ENCODE data around the gene MRPL20.
"Not testable (repeated sequence)": the region's sequence is repeated elsewhere in the genome, so short reads cannot be mapped to it uniquely, and the experiment has no call there.

MRPL20 gene

GRCh38 chr1:1385931-1386330 lies 21.2 kb downstream of the MRPL20 start:
- no peak for DNase-seq (ENCODE audit: low spot score)

GRCh38 chr1:1385339-1385738 lies 21.8 kb downstream of the MRPL20 start:
- DNase-seq (ENCODE audit: low spot score): not testable (repeated sequence)

- DNase-seq (ENCODE audit: low spot score): no peak
Observed at GRCh38 chr1:1381294-1381693, 25.8 kb downstream of the MRPL20 start.

GRCh38 chr1:1380860-1381259 lies 26.2 kb downstream of the MRPL20 start:
- no peak for DNase-seq (ENCODE audit: low spot score)

- DNase-seq (ENCODE audit: low spot score): no peak
Observed at GRCh38 chr1:1377540-1378205, 29.4 kb downstream of the MRPL20 start.

GRCh38 chr1:1376551-1377226 lies 30.4 kb downstream of the MRPL20 start:
- no peak for DNase-seq (ENCODE audit: low spot score)

GRCh38 chr1:1374929-1375662 lies 32.0 kb downstream of the MRPL20 start, which contains the start of gene AURKAIP1:
TSS of gene AURKAIP1 (minus strand) at chr1:1375207. CDS start at chr1:1374756, 451 bp downstream.
- DNase-seq (ENCODE audit: low spot score): peak; percentile 99

- no peak for DNase-seq (ENCODE audit: low spot score)
Observed at GRCh38 chr1:1374589-1374928, 32.5 kb downstream of the MRPL20 start.

- no peak for DNase-seq (ENCODE audit: low spot score)
Observed at GRCh38 chr1:1373815-1374588, 33.1 kb downstream of the MRPL20 start.

- no peak for DNase-seq (ENCODE audit: low spot score)
Observed at GRCh38 chr1:1373051-1373814, 33.9 kb downstream of the MRPL20 start.

- DNase-seq (ENCODE audit: low spot score): peak; percentile 72
Observed at GRCh38 chr1:1371746-1372711, 35.1 kb downstream of the MRPL20 start.

- peak; percentile 43 for DNase-seq (ENCODE audit: low spot score)
Observed at GRCh38 chr1:1371364-1371745, 35.7 kb downstream of the MRPL20 start.

- DNase-seq (ENCODE audit: low spot score): no peak
Observed at GRCh38 chr1:1370771-1371300, 36.3 kb downstream of the MRPL20 start.

GRCh38 chr1:1370094-1370493 lies 37.0 kb downstream of the MRPL20 start:
- DNase-seq (ENCODE audit: low spot score): not testable (repeated sequence)

- no peak for DNase-seq (ENCODE audit: low spot score)
Observed at GRCh38 chr1:1367315-1367714, 39.8 kb downstream of the MRPL20 start.

- DNase-seq (ENCODE audit: low spot score): no peak
Observed at GRCh38 chr1:1366699-1367066, 40.4 kb downstream of the MRPL20 start.

- no peak for DNase-seq (ENCODE audit: low spot score)
Observed at GRCh38 chr1:1365875-1366698, 41.0 kb downstream of the MRPL20 start.

GRCh38 chr1:1364266-1364665 lies 42.8 kb downstream of the MRPL20 start:
- no peak for DNase-seq (ENCODE audit: low spot score)

GRCh38 chr1:1361982-1362423 lies 45.1 kb downstream of the MRPL20 start:
- no peak for DNase-seq (ENCODE audit: low spot score)
